NOMO-1 treated with dmso at 0.1 percent for 144 hours (cell line): ENCODE results near the gene PTCHD4.

ENCODE experiments used
- DNase-seq: peaks from one replicate; lab custom pipeline; 2025; ENCODE audit not compliant: unreplicated experiment; lab: John Stamatoyannopoulos, UW

PTCHD4 gene

GRCh38 chr6:48100588-48100895, 10.5 kb downstream of the PTCHD4 start:
- no peak for DNase-seq

- DNase-seq = no peak
Measured at GRCh38 chr6:48099713-48100587, 11.0 kb downstream of the PTCHD4 start.

GRCh38 chr6:48098923-48099322, 12.1 kb downstream of the PTCHD4 start:
- DNase-seq = no peak

- no peak for DNase-seq
Measured at GRCh38 chr6:48092550-48093217, 18.3 kb downstream of the PTCHD4 start.

GRCh38 chr6:48090546-48090945, 20.5 kb downstream of the PTCHD4 start:
- no peak for DNase-seq

GRCh38 chr6:48087448-48087847, 23.5 kb downstream of the PTCHD4 start:
- no peak for DNase-seq

GRCh38 chr6:48086187-48086586, 24.8 kb downstream of the PTCHD4 start:
- DNase-seq = no peak

GRCh38 chr6:48085131-48085741, 25.8 kb downstream of the PTCHD4 start:
- no peak for DNase-seq

GRCh38 chr6:48084201-48084600, 26.8 kb downstream of the PTCHD4 start:
- no peak for DNase-seq

- no peak for DNase-seq
Measured at GRCh38 chr6:48080227-48081009, 30.6 kb downstream of the PTCHD4 start.

- DNase-seq = no peak
Measured at GRCh38 chr6:48078120-48078519, 32.9 kb downstream of the PTCHD4 start.

GRCh38 chr6:48075181-48075580, 35.8 kb downstream of the PTCHD4 start:
- DNase-seq = no peak

GRCh38 chr6:48073976-48074767, 36.8 kb downstream of the PTCHD4 start:
- DNase-seq = no peak

GRCh38 chr6:48071833-48072232, 39.2 kb downstream of the PTCHD4 start:
- no peak for DNase-seq

- no peak for DNase-seq
Measured at GRCh38 chr6:48069280-48069679, 41.7 kb downstream of the PTCHD4 start.

- no peak for DNase-seq
Measured at GRCh38 chr6:48068278-48069251, 42.4 kb downstream of the PTCHD4 start.

GRCh38 chr6:48067886-48068277, 43.1 kb downstream of the PTCHD4 start:
- DNase-seq = no peak

- DNase-seq = no peak
Measured at GRCh38 chr6:48067148-48067712, 43.8 kb downstream of the PTCHD4 start.
